Measurements from ENCODE around the gene NUDT1.

- no peak for TF ChIP-seq POLR2A (IDR thresholded peaks at IDR 0.05; ENCODE audit: low read depth, low read length)
- no peak for TF ChIP-seq POLR2AphosphoS5 (IDR thresholded peaks at IDR 0.05; ENCODE audit: low read depth, low read length)
Observed at GRCh38 chr7:2196381-2197378, 45.3 kb upstream of the NUDT1 start.

Measured in GM12891 (cell line).